Stomach (tissue), 9 donors: ENCODE measurements around the gene LYRM4. TPM values are rescaled to one million over a fixed set of nuclear protein-coding genes. Genes with fewer than 3 reads are reported as not detected.
"Not testable (repeated sequence)": the region's sequence is repeated elsewhere in the genome, so short reads cannot be mapped to it uniquely, and the experiment has no call there.

Source experiments
- DNase-seq, 2 donors: peaks; one replicate each; pipeline versions ENCODE4 v3.0.0 to v3.0.0-alpha.2; 2013 to 2019
- H3K27ac ChIP-seq, 5 donors: fragments of 200-600 bp in 4 of 5; sonication (generic) in 4 of 5; one replicate each; pipeline ENCODE4 v1.5.1; 2013 to 2019; ENCODE audit warnings: mild to moderate bottlenecking in 1 of 5, moderate library complexity in 1 of 5
- H3K27me3 ChIP-seq, 3 donors: fragments of 200-600 bp; sonication (generic); one replicate each; pipeline ENCODE4 v1.5.1; 2017 to 2019; ENCODE audit warnings: mixed run types in 1 of 3
- H3K36me3 ChIP-seq, 4 donors: fragments of 200-600 bp; sonication (generic); 1 replicate in 3 of 4; 2 replicates in 1 of 4; pipeline ENCODE4 v1.5.1; 2016 to 2019
- H3K4me1 ChIP-seq, 4 donors: fragments of 200-600 bp; sonication (generic); one replicate each; pipeline ENCODE4 v1.5.1; 2016 to 2019
- H3K4me3 ChIP-seq, 4 donors: fragments of 200-600 bp; sonication (generic) in 3 of 4; one replicate each; pipeline ENCODE4 v1.5.1; 2016 to 2019; ENCODE audit warnings: mild to moderate bottlenecking in 1 of 4
- H3K9me3 ChIP-seq, 4 donors: fragments of 200-600 bp; sonication (generic); one replicate each; pipeline ENCODE4 v1.5.1; 2016 to 2019
- CTCF ChIP-seq, 7 experiments: fragments of 450-650 bp in 4 of 7; fragments of 200-600 bp in 3 of 7; sonication (generic) in 3 of 7; IDR thresholded peaks; one replicate each; pipeline ENCODE4 v1.5.1; 2016 to 2019; ENCODE audit warnings: antibody characterized with exemption in 7 of 7, control low read depth in 2 of 7, mild to moderate bottlenecking in 1 of 7
- EP300 ChIP-seq: sonication (generic); formaldehyde crosslinking; IDR thresholded peaks from one replicate; pipeline ENCODE4 v1.6.1; 2017; ENCODE audit warnings: antibody characterized with exemption
- POLR2A ChIP-seq, 4 donors: fragments of 450-650 bp; IDR thresholded peaks; one replicate each; pipeline ENCODE4 v1.6.1; 2016; ENCODE audit warnings: antibody characterized with exemption in 4 of 4, control low read depth in 2 of 4, mild to moderate bottlenecking in 1 of 4, moderate library complexity in 1 of 4
- POLR2AphosphoS5 ChIP-seq, 3 donors: sonication (generic); formaldehyde crosslinking; IDR thresholded peaks; one replicate each; pipeline ENCODE4 v1.6.1; 2016; ENCODE audit warnings: antibody characterized with exemption in 3 of 3
- WGBS, 5 donors: extraction: QIAGEN DNeasy Blood & Tissue Kit in 3 of 5; methylation state at CpG; one replicate each; pipeline versions ENCODE4 v1.1.5 to v1.1.7; 2013 to 2018; 5-methylcytosine and 5-hydroxymethylcytosine counted together
- intact Hi-C: fragments of 100-400 bp; cut with DNase I; formaldehyde crosslinking; loops from one replicate; pipeline ENCODE4 v1.15.1; 2023; ENCODE audit warnings: low total_unique reads
- polyA plus RNA-seq, 3 donors: library from polyadenylated mRNA; stranded (reverse); fragments of 200-250 nt; gene quantifications; one replicate each; pipeline ENCODE4 v1.2.3, GENCODE V29; 2013
- total RNA-seq, 5 donors: library from RNA; depleted of rRNA; stranded (reverse); fragments of >200 nt; gene quantifications; one replicate each; pipeline versions ENCODE4 v1.1.0 to v1.2.3, GENCODE V29; 2014 to 2016
- donor health status: healthy with polysubstance abuse.
- donor health status: Bipolar disorder and iron deficiency.
- donor health status: healthy.

Gene LYRM4
- total and polyA plus RNA-seq, 8 donors: 0.58 to 31.4 (median 18.5) TPM; not detected in 1

GRCh38 chr6:5067305-5067704, 193.4 kb downstream of the LYRM4 start:
- H3K9me3 ChIP-seq: peaks cover 0 to 9% (median 3%) of the 10 kb centered on the region in 4 donors
- TF ChIP-seq POLR2A (IDR thresholded peaks at IDR 0.05): no peak
- TF ChIP-seq EP300: no peak
- TF ChIP-seq CTCF (IDR thresholded peaks at IDR 0.05): no peak
- TF ChIP-seq POLR2AphosphoS5 (IDR thresholded peaks at IDR 0.05): no peak
- intact Hi-C loops: no loop called here
- H3K4me1 ChIP-seq: no peaks in the 10 kb centered on the region
- no peaks in the 10 kb centered on the region for H3K36me3 ChIP-seq
- 86 to 97% (median 94%) methylated on average over 3 of the region's 3 CpGs for WGBS, 5 donors
- no peak overlapping the region for H3K27ac ChIP-seq
- H3K27me3 ChIP-seq: no peaks in the 10 kb centered on the region
- no peak for DNase-seq
- H3K4me3 ChIP-seq: no peak overlapping the region

GRCh38 chr6:5066456-5067093, 194.2 kb downstream of the LYRM4 start:
- Histone ChIP-seq H3K4me3 (no peak overlapping the region), H3K36me3 (no peaks in the 10 kb centered on the region), H3K27me3 (no peaks in the 10 kb centered on the region), H3K27ac (no peak overlapping the region), H3K4me1 (no peaks in the 10 kb centered on the region), H3K9me3 (peaks cover 0 to 9% (median 3%) of the 10 kb centered on the region in 4 donors)
- intact Hi-C loops: no loop called here
- no peak for TF ChIP-seq CTCF (IDR thresholded peaks at IDR 0.05)
- TF ChIP-seq EP300: no peak
- no peak for TF ChIP-seq POLR2A (IDR thresholded peaks at IDR 0.05)
- no peak for TF ChIP-seq POLR2AphosphoS5 (IDR thresholded peaks at IDR 0.05)
- no peak for DNase-seq
- 94 to 96% (median 96%) methylated on average over 24 of the region's 24 CpGs for WGBS, 5 donors

GRCh38 chr6:5063617-5064016, 197.1 kb downstream of the LYRM4 start:
- 85 to 92% (median 87%) methylated on average over 6 to 8 of the region's 8 CpGs for WGBS, 5 donors
- Histone ChIP-seq H3K27ac (no peak overlapping the region), H3K9me3 (peaks cover 0 to 9% (median 3%) of the 10 kb centered on the region in 4 donors), H3K4me1 (no peaks in the 10 kb centered on the region), H3K36me3 (no peaks in the 10 kb centered on the region), H3K27me3 (no peaks in the 10 kb centered on the region), H3K4me3 (no peak overlapping the region)
- intact Hi-C loops: no loop called here
- TF ChIP-seq POLR2AphosphoS5 (IDR thresholded peaks at IDR 0.05) (no peak), POLR2A (IDR thresholded peaks at IDR 0.05) (no peak), EP300 (no peak), CTCF (IDR thresholded peaks at IDR 0.05) (no peak)
- no peak for DNase-seq

- TF ChIP-seq POLR2A (IDR thresholded peaks at IDR 0.05) (no peak), EP300 (no peak), POLR2AphosphoS5 (IDR thresholded peaks at IDR 0.05) (no peak), CTCF (IDR thresholded peaks at IDR 0.05) (no peak)
- Histone ChIP-seq H3K36me3 (no peaks in the 10 kb centered on the region), H3K4me1 (no peaks in the 10 kb centered on the region), H3K9me3 (no peaks in the 10 kb centered on the region), H3K27me3 (no peaks in the 10 kb centered on the region), H3K27ac (no peak overlapping the region), H3K4me3 (no peak overlapping the region)
- no peak for DNase-seq
- intact Hi-C loops: no loop called here
- 60 to 68% (median 63%) methylated on average over 3 of the region's 3 CpGs for WGBS, 5 donors
Observed at GRCh38 chr6:5061152-5061551, 199.6 kb downstream of the LYRM4 start.

- H3K4me1 ChIP-seq, H3K4me3 ChIP-seq, H3K27me3 ChIP-seq, intact Hi-C loops, H3K27ac ChIP-seq, H3K36me3 ChIP-seq, H3K9me3 ChIP-seq, DNase-seq: not testable (repeated sequence)
- 91 to 95% (median 95%) methylated on average over 9 of the region's 9 CpGs for WGBS, 5 donors
Observed at GRCh38 chr6:5060439-5060838, 200.3 kb downstream of the LYRM4 start.
